HG02642 (cell line): ENCODE data around the gene POTEF.
"Not testable (repeated sequence)": the region's sequence is repeated elsewhere in the genome, so short reads cannot be mapped to it uniquely, and the experiment has no call there.

Experiments
- ATAC-seq: cut with Tn5 transposase; IDR thresholded peaks from one replicate; pipeline ENCODE4 v1.9.1; 2021; ENCODE audit warnings: mild to moderate bottlenecking; ENCODE audit not compliant: unreplicated experiment, poor library complexity

The POTEF gene

DNA sequence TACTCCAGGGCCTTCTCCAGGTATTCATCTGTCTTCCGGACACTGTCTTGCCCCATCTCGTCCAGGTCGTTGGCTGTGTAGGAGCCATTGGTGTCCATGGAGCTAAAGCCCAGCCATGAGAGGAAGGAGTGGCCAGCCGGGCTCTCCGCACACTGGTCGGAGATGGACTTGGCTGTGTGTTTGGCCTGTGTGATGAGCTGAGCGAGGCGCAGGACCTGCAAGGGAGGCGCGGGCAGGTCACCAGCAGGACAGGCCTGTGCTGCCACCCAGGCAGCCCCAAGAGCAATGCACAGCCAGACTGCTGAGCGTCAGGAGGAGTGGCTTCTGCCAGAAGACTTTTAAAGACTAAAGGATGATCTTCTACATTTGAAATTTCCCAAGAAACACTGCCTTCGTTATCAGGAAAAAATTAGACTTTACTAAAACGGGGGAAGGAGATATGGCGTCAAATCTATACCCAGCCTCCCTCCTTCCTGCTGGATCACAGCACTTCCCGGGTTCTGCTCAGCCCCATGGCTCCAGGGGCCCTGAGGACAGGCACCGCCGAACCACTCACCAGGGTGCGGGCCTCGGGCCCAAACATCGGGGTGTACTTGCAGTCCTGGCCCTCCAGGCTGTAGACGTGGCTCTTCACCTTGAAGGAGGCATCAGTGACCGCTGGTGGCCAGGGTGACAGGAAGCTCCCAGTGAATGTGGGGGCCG is 24.9 kb upstream of the POTEF start:
- ATAC-seq, result not testable (repeated sequence)

GRCh38 chr2:130152816-130153595 is 24.0 kb upstream of the POTEF start:
- no peak for ATAC-seq

- ATAC-seq, result not testable (repeated sequence)
Measured at GRCh38 chr2:130152136-130152815, 23.3 kb upstream of the POTEF start.

DNA sequence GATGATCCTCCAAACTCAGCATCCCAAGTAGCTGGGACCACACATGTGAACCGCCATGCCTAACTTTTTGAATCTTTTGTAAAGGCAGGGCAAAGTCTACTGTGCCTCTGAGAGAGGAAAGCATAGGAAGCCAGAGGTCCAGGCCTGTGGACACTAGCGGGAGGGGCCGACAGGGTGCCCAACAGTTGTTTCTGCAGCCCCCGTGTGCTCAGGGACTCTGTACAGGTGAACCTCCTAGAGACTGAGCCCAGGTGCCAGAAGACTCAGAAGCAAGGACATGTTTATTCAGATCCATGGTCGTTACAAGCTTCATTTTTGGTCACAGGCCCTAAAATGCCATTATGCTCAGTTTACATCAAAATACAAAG is 22.1 kb upstream of the POTEF start:
- not testable (repeated sequence) for ATAC-seq

DNA sequence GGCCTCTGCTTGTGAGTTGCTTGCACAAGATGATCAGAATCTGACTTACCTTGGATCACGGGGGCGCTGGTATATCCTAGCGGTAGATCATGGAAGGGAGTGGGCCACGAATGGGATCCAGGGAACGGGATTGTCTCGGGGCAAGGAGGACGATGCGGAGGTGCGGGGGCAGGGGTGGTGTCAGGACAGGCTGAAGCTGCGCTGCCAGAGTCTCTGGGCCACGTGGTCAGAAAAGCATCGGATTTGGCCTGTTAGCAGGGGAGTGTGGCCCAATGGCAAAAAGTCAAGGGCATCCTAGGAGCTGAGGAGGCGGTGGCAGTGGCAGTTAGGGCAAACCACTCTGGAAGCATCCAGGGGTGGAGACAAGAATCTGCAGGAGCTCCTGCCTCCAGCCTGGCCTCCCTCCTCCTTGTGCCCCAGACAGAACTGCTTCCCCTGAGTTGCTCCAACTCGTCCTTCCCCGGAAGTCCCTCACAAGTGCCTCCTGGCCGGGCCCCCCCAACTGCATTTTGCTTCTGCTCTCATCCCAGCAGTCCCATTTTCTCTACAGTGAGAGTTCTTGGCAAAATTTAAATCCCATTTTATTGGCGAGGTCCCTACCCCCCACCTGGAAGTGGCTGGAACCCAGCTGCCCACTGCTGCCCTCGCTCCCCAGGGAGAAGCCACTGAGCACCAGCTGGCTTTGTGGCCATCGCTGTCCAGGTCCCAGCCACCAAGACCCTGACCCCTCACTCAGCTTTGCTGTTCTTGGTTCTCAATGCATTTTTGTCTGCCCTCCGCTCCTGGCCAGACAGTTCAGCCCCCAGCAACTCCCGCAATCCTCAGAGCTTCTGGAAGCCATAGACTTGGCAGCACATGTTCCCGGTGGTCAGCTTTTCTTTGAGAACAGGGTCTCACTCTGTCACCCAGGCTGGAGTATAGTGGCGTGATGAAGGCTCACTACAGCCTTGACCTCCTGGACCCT is 21.4 kb upstream of the POTEF start:
- no peak for ATAC-seq

GRCh38 chr2:130148515-130148914 is 19.5 kb upstream of the POTEF start:
- ATAC-seq, result not testable (repeated sequence)

- ATAC-seq, result peak; percentile 94
Measured at GRCh38 chr2:130145006-130145414, 16.0 kb upstream of the POTEF start, which contains the start of gene CCDC74B. CCDC74B (minus strand) TSS chr2:130145112; CDS start chr2:130144996, 116 bp downstream.

GRCh38 chr2:130143266-130144039 is 14.4 kb upstream of the POTEF start:
- ATAC-seq, result not testable (repeated sequence)

- ATAC-seq, result not testable (repeated sequence)
Measured at GRCh38 chr2:130142396-130143265, 13.6 kb upstream of the POTEF start.

DNA sequence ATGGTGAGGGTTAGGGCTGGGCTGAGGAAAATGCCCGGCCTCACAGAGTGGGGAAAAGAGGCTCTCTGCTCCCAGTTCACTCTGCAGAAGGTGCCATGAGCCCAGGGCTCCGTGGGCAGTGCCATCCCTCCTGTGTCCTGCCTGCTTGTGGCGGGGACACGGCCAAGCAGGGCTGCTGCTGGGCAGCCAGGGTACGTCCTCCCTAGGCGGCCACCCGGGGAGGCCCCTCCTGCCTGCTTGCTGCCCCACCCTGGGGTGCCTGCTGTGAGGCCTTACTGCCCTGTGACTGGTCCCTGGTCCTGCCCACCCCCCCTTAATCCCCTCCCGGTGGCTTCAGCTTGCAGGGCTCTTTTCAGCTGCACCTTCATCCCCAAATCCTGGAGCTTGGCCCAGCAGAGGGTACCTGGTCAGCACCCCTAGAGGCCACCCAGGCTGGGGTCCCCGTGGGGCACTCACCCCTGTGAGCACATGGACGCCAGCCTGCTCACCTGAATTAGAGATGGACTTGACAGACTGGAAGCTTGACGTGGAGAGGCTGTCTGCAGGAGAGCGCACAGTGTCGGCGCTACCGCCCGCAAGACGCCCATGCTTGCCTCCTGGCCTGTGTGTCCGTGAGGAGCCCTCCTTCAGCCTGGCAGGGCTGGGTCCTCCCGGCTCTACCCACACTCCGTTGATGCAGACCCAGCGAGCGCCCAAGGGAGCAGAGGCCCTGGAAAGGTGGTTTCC is 12.8 kb upstream of the POTEF start:
- not testable (repeated sequence) for ATAC-seq

GRCh38 chr2:130141002-130141401 is 12.0 kb upstream of the POTEF start:
- not testable (repeated sequence) for ATAC-seq

- not testable (repeated sequence) for ATAC-seq
Measured at GRCh38 chr2:130140516-130140915, 11.5 kb upstream of the POTEF start.

- ATAC-seq, result not testable (repeated sequence)
Measured at GRCh38 chr2:130139331-130140280, 10.6 kb upstream of the POTEF start.

DNA sequence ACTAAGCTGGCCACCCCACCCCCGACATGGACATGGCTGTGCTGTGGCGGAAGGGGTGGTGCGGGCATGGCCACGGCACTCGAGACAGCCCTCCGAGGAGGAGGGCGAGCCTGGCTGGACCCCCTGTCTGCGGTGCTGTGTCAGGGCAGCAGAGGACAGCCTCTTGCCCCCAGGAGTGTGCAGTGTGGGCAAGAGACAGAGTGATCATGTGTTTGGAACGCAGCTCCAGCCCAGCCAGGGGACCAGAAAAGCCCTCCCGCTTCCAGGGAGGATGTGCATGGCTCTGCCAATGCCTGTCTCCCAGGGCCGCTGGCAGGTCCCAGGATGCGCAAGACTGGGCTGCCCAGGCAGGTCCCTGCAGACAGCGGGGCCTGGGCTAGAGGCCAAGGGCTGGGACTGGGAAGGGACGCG is 9.8 kb upstream of the POTEF start:
- ATAC-seq, result not testable (repeated sequence)

GRCh38 chr2:130138326-130138725 is 9.3 kb upstream of the POTEF start:
- ATAC-seq, result not testable (repeated sequence)

DNA sequence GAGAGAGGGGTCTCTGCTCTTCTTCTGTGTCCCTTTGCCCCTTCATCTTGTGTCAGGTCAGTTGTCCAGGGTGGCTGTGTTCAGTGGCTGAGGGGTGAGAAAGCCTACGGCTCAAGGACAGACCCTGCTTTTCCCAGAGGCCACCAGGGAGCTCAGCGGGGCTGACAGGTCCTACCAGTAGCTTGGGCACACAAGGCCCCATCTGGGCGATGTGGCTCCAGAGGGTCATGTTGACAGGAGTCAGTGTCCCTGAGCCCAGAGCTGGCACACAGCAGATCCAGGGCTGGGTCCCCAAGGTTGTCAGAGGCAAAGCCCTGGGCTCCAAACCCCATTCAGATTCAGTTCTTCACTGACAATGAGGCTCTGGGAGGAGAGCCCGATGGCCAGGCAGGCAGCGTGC is 8.1 kb upstream of the POTEF start:
- not testable (repeated sequence) for ATAC-seq
